HCEC 1CT (cell line): ENCODE data around the gene ATP2B2.

Experiments
- DNase-seq: peaks from one replicate; pipeline ENCODE4 v3.0.0-alpha.2; 2017

ATP2B2 gene

DNA sequence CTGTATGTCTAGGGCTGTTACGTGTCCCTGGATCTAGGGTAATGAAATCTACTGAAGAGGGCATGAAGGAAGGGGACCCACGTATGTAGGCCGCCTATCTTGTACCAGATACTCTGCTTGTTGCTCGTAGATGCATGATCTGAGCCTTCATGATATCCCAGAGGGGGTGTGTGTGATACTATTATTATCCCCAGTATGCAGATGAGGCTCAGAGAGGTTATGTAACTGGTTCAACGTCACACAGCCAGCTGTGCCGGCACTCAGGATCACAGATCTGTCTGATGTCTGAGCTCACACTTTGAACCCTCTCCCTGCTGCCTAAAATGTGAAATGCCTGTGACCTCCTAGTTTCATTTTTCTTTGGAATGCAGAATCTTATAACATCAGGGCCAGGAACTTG is 148.3 kb downstream of the ATP2B2 start:
- no peak for DNase-seq

GRCh38 chr3:10356461-10356981 is 148.9 kb downstream of the ATP2B2 start:
- no peak for DNase-seq

- DNase-seq, result no peak
These were observed 150.9 kb downstream of the ATP2B2 start for GRCh38 chr3:10354361-10355015.

DNA sequence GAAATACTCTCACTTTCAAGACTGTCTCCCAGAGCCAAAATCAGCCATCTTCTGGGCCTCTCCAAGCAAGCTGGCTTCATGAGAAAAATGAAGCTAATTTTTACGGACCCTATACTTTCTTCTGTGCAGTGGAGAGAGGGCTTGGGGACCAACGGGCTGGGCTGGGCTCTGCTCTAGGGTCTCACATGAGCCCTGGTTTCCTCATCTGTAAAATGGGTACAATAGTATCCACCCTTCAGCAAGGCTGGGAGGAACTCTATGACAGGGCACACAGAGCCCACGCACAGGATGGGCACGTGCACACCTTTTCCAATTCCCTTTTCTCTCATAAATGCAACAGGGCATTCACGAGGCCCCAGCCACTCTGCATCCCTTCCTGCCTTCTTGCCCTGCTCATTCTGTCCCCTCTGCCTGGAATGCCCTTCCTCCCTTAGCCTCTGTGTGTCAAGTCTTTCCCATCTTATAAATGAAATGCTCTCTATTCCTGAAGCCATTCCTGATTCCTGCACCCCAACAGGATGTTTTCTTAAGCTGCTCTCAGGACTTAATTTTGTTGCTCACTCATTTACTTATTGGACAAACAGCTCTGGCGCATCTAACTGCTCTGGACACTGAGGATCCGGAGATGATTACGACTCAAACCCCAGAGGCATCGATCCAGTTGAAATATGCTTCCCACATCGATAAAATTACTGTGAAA is 151.6 kb downstream of the ATP2B2 start:
- peak; percentile 9 for DNase-seq

- no peak for DNase-seq
These were observed 152.2 kb downstream of the ATP2B2 start for GRCh38 chr3:10353160-10353559.

- peak; percentile 78 for DNase-seq
These were observed 153.1 kb downstream of the ATP2B2 start for GRCh38 chr3:10352146-10352911.

- no peak for DNase-seq
These were observed 154.2 kb downstream of the ATP2B2 start for GRCh38 chr3:10351013-10351735.

GRCh38 chr3:10350324-10350985 is 154.9 kb downstream of the ATP2B2 start:
- no peak for DNase-seq

DNA sequence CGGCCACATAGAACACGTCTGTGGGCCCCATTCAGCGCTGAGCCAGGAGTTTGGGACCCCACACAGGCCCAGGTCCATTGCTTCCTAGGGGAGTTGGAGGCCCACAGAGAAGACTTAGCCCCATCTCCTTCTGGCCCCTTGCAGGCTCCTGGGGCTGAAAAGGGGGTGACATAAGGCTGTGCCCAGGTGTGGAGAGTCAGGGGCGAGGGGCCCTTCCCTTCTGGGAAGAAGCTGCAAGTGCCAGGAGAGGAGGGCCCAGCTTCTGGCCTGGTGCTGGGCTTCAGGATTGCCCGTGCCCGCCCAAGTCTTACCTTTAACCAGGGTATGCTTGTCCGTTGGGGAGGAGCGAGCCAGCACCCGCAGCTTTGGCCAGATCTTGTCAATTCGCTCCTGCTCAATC is 155.6 kb downstream of the ATP2B2 start:
- no peak for DNase-seq

DNA sequence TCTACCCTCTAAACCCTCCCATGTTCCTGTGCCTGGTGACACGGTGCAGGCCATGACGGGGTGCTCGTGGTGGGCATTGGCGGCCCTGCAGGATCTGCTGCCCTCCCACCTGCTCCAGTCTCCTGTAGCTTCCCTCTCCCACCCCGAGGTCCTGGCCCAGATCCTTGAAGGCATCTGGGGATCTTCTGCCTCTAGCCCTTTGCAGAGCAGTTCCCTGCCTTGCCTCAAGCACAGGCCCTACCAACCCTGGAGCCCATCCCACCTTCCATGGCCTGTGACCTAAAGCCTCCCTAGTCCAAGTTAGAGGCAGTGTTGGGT is 157.0 kb downstream of the ATP2B2 start:
- no peak for DNase-seq

DNA sequence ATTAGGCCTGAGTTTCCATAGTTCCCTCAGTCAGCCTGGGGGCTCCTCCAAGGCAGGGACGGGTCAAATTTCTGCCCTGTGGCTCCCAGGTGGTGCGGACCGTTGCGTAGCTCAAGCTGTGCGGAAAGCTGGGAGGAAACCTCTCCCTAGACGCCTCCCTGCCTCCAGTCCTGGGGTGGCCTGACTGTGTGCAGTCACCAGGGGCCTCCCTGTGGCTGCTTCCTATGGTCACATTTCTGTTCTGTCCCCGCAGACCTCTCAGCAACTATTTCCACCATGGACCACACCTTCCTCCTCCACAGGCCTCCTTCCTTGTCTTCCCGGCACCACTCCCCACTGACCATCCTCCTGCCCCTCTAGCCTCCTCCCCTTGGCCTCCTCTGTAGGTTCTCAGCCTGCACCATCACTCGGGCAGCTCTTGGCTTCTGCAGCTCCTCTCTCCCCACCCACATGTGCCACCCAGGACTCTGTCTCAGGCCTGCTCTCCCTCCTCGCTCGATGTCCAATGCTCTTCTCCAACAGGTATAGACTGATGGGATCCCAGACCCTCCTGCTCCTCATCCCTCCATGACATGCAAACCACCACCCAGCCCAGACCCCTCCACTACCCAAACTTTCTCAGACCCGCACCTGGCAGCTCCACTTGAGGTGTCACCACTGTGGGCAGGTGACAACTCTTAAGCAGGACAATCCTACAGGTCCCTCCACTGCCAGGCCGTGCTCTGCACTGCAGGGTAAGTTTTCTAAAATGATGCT is 157.6 kb downstream of the ATP2B2 start:
- DNase-seq, result no peak

DNA sequence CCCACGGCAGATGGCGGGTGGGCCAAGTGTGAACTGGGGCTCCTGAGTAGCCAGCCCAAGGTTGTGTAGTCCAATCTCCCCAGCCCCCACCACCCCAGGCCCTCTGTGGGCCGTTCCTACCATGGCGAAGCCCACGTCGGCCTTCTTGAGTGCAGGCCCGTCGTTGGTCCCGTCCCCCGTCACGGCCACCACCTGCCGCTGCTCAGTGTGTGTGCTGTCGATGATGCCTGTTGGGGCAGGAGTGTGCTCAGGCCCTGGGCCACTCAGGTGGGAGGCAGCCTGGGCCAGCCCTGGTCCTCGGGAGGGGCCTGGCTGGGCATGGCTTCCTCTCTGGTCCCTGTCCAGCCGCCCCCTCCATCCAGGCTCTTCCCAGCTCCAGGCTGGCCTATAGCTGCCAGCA is 159.5 kb downstream of the ATP2B2 start:
- DNase-seq, result no peak

DNA sequence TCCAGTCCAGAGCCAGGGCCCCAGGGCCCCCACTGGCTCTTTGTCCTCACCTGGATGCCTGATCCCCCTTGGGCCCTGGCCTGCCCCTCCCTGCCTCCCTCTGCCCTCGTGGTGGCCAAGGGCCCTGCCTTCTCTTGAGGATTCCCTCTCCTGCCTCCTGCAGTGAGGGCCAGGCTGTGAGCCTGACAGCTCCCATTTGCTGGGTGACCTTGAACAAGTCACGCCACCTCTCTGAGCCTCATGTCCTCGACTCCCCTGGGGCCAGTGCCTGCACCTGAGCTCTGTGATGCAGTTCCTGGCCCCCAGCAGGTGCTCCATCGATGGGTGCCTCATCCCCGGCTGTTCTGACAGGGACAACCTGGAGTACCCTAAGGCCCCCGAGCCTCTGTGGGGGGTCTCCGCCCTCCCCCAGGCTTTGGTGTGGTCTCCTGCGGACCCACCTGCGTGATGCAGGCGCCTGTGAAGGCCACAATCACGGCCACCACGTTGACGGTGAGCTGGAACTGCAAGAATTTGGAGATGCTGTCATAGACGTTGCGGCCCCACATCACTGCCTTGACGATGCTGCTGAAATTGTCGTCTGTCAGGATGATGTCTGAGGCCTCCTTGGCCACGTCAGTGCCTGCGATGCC is 160.3 kb downstream of the ATP2B2 start:
- DNase-seq, result no peak

- DNase-seq, result peak; percentile 41
These were observed 161.0 kb downstream of the ATP2B2 start for GRCh38 chr3:10344147-10344943.

- no peak for DNase-seq
These were observed 161.9 kb downstream of the ATP2B2 start for GRCh38 chr3:10343526-10343925.

DNA sequence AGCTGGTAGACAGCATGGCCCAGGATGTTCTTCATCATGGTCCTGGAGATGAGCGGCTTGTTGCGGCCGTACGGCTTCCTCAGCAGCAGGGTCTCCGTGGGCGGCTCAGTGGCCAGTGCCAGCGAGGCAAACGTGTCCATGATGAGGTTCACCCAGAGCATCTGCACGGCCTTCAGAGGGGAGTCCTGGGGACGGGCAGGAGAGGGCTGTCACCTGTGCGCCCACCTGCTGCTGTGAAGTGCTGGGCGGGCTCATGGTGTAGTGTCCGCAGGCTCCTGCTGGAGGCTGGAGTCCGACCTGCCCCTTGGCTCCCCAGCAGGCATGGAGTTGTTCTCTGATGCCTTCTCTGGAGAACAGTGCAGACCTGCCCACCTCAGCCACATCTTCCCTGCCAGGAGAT is 162.6 kb downstream of the ATP2B2 start:
- DNase-seq, result no peak

- DNase-seq, result no peak
These were observed 163.4 kb downstream of the ATP2B2 start for GRCh38 chr3:10341901-10342398.

DNA sequence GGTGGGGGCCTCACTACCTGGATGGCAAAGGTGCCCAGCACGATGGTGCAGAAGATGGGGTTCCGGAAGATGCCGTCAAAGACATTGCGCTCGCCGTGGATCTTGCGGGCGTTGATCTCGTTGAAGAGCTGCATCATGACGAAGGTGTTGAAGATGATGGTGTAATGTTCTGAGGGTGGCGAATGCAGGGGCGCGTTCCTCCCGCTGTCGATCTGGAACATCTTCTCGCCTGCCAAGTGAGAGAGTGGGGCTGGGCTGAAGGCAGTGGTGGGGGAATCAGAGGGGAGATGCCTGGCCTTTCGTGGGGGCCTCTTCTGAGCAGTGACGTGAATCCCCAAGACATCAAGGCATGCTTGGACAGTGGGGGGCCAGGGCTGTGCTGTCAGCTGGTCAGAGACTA is 164.9 kb downstream of the ATP2B2 start:
- no peak for DNase-seq

DNA sequence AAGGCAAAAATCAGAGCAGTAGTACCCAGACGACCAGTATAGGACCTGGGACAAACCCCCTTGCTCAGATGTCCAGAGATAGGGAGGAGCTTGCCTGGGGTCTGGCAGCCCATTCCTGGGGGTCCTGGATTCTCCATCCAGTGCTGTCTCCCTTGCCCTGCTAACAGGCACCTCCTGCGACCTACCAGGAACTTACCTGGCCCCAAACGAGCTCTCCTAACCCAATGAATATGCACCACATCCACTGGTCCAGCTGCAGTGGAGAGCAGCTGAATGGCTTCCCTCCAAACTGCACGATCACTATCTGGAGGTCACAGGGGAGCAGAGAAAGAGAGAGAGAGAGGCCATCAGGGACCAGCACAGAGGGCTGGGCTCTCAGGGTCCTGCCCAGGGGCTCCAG is 165.3 kb downstream of the ATP2B2 start:
- no peak for DNase-seq

GRCh38 chr3:10339376-10339955 is 165.9 kb downstream of the ATP2B2 start:
- no peak for DNase-seq
